ENCODE measurements around the gene DVL2. TPM values are rescaled to one million over a fixed set of nuclear protein-coding genes. Genes with fewer than 3 reads are reported as not detected.

DVL2 gene
- total and polyA plus RNA-seq, 2 of the 13 experiments (the other 11 are each of a cell fraction or from before 2014, with no cell fraction given): 5.7 to 38.2 TPM

DNA sequence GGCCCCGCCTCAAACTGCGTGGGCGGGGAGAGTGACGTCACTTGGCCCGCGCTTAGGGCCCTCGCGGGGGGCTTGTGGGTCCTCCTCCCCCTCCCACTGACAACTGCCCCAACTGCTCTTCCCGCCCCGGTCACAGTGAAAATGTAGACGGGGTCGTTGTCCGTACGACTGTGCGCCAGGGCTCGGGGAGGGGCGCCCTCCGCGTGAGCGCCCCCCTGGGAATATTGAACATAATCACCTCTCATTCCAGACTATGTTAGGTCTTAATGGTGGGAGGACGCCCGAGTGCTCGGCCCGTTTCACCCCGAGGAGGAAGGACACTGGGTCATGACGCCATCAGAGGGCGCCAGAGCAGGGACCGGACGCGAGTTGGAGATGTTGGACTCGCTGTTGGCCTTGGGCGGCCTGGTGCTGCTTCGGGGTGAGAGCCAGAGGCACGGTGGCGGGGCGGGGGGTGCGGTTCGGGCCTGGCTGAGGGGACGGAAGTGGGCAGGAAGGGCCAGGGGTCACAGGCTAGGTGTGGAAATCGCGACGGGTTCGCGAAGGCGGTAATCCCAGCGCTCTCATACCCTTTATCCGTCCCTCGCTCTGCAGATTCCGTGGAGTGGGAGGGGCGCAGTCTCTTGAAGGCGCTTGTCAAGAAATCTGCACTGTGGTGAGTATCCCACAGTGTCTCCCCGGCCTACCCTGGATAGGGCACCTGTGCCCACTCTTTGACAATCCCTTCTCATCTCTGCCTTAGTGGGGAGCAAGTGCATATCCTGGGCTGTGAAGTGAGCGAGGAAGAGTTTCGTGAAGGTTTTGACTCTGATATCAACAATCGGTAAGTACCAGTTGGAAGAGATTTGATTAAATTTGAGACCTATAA, 18.1 kb upstream of the DVL2 start, which contains the start of gene ELP5 (continued):
- TF ChIP-seq, protein P1, sequence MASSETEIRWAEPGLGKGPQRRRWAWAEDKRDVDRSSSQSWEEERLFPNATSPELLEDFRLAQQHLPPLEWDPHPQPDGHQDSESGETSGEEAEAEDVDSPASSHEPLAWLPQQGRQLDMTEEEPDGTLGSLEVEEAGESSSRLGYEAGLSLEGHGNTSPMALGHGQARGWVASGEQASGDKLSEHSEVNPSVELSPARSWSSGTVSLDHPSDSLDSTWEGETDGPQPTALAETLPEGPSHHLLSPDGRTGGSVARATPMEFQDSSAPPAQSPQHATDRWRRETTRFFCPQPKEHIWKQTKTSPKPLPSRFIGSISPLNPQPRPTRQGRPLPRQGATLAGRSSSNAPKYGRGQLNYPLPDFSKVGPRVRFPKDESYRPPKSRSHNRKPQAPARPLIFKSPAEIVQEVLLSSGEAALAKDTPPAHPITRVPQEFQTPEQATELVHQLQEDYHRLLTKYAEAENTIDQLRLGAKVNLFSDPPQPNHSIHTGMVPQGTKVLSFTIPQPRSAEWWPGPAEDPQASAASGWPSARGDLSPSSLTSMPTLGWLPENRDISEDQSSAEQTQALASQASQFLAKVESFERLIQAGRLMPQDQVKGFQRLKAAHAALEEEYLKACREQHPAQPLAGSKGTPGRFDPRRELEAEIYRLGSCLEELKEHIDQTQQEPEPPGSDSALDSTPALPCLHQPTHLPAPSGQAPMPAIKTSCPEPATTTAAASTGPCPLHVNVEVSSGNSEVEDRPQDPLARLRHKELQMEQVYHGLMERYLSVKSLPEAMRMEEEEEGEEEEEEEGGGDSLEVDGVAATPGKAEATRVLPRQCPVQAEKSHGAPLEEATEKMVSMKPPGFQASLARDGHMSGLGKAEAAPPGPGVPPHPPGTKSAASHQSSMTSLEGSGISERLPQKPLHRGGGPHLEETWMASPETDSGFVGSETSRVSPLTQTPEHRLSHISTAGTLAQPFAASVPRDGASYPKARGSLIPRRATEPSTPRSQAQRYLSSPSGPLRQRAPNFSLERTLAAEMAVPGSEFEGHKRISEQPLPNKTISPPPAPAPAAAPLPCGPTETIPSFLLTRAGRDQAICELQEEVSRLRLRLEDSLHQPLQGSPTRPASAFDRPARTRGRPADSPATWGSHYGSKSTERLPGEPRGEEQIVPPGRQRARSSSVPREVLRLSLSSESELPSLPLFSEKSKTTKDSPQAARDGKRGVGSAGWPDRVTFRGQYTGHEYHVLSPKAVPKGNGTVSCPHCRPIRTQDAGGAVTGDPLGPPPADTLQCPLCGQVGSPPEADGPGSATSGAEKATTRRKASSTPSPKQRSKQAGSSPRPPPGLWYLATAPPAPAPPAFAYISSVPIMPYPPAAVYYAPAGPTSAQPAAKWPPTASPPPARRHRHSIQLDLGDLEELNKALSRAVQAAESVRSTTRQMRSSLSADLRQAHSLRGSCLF (CRISPR knock-in tag; IDR thresholded peaks at IDR 0.05; ENCODE audit: borderline replicate concordance): no peak
- TF ChIP-seq ZSCAN12 (CRISPR knock-in tag; IDR thresholded peaks at IDR 0.05) (no peak), BRD4 (CRISPR knock-in tag; IDR thresholded peaks at IDR 0.05) (peak; percentile 81), ZFYVE20 (CRISPR knock-in tag; IDR thresholded peaks at IDR 0.05; ENCODE audit: borderline replicate concordance, low read depth) (no peak), MAFK (conservative IDR thresholded peaks at IDR 0.05 in 1 of 2, IDR thresholded peaks at IDR 0.05 in 1 of 2; ENCODE audit: low read length in 2 of 2) (no peak), ZNF556 (CRISPR knock-in tag; IDR thresholded peaks at IDR 0.05; ENCODE audit: borderline replicate concordance) (peak; percentile 84; the same call in 1 of the 2 replicates), AGO1 (IDR thresholded peaks at IDR 0.05; ENCODE audit: low read depth, low read length, poor library complexity, severe bottlenecking) (peak; percentile 42), ZNF354B (CRISPR knock-in tag; IDR thresholded peaks at IDR 0.05) (no peak)
- TF ChIP-seq, protein P2, sequence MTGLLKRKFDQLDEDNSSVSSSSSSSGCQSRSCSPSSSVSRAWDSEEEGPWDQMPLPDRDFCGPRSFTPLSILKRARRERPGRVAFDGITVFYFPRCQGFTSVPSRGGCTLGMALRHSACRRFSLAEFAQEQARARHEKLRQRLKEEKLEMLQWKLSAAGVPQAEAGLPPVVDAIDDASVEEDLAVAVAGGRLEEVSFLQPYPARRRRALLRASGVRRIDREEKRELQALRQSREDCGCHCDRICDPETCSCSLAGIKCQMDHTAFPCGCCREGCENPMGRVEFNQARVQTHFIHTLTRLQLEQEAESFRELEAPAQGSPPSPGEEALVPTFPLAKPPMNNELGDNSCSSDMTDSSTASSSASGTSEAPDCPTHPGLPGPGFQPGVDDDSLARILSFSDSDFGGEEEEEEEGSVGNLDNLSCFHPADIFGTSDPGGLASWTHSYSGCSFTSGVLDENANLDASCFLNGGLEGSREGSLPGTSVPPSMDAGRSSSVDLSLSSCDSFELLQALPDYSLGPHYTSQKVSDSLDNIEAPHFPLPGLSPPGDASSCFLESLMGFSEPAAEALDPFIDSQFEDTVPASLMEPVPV (CRISPR knock-in tag; IDR thresholded peaks at IDR 0.05): 0 out of 2 replicates have a peak, but pooled peaks have one; percentile 8
- TF ChIP-seq, protein P3, sequence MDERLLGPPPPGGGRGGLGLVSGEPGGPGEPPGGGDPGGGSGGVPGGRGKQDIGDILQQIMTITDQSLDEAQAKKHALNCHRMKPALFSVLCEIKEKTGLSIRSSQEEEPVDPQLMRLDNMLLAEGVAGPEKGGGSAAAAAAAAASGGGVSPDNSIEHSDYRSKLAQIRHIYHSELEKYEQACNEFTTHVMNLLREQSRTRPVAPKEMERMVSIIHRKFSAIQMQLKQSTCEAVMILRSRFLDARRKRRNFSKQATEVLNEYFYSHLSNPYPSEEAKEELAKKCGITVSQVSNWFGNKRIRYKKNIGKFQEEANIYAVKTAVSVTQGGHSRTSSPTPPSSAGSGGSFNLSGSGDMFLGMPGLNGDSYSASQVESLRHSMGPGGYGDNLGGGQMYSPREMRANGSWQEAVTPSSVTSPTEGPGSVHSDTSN (CRISPR knock-in tag; IDR thresholded peaks at IDR 0.05): no peak
- TF ChIP-seq, protein P4, sequence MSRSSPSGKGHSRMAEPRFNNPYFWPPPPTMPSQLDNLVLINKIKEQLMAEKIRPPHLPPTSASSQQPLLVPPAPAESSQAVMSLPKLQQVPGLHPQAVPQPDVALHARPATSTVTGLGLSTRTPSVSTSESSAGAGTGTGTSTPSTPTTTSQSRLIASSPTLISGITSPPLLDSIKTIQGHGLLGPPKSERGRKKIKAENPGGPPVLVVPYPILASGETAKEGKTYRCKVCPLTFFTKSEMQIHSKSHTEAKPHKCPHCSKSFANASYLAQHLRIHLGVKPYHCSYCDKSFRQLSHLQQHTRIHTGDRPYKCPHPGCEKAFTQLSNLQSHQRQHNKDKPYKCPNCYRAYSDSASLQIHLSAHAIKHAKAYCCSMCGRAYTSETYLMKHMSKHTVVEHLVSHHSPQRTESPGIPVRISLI (CRISPR knock-in tag; IDR thresholded peaks at IDR 0.05; ENCODE audit: borderline replicate concordance): no peak
- TF ChIP-seq, protein P5, sequence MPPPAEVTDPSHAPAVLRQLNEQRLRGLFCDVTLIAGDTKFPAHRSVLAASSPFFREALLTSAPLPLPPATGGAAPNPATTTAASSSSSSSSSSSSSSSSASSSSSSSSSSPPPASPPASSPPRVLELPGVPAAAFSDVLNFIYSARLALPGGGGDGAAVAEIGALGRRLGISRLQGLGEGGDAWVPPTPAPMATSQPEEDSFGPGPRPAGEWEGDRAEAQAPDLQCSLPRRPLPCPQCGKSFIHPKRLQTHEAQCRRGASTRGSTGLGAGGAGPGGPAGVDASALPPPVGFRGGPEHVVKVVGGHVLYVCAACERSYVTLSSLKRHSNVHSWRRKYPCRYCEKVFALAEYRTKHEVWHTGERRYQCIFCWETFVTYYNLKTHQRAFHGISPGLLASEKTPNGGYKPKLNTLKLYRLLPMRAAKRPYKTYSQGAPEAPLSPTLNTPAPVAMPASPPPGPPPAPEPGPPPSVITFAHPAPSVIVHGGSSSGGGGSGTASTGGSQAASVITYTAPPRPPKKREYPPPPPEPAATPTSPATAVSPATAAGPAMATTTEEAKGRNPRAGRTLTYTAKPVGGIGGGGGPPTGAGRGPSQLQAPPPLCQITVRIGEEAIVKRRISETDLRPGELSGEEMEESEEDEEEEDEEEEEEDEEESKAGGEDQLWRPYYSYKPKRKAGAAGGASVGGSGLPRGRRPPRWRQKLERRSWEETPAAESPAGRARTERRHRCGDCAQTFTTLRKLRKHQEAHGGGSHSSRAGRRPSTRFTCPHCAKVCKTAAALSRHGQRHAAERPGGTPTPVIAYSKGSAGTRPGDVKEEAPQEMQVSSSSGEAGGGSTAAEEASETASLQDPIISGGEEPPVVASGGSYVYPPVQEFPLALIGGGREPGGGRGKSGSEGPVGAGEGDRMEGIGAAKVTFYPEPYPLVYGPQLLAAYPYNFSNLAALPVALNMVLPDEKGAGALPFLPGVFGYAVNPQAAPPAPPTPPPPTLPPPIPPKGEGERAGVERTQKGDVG (CRISPR knock-in tag; IDR thresholded peaks at IDR 0.05; ENCODE audit: borderline replicate concordance): no peak
- TF ChIP-seq, protein P6, sequence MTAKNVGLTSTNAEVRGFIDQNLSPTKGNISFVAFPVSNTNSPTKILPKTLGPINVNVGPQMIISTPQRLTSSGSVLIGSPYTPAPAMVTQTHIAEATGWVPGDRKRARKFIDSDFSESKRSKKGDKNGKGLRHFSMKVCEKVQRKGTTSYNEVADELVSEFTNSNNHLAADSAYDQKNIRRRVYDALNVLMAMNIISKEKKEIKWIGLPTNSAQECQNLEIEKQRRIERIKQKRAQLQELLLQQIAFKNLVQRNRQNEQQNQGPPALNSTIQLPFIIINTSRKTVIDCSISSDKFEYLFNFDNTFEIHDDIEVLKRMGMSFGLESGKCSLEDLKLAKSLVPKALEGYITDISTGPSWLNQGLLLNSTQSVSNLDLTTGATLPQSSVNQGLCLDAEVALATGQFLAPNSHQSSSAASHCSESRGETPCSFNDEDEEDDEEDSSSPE (CRISPR knock-in tag; IDR thresholded peaks at IDR 0.05): peak; percentile 53

Measured in HepG2 (cell line).